HCT116 (cell line): ENCODE measurements around the gene NOC3L. TPM values are rescaled to one million over a fixed set of nuclear protein-coding genes. Genes with fewer than 3 reads are reported as not detected.

ENCODE experiments used
- ATAC-seq: fragments of 200-7000 bp; cut with Tn5 transposase; 2 replicates; pipeline ENCODE4 v1.9.1; 2020; ENCODE audit warnings: mild to moderate bottlenecking, moderate library complexity
- BruUV-seq: library from RNA; stranded (reverse); fragments of 400-500 nt; replicated peaks from 2 replicates; lab custom pipeline; 2021; lab: Mats Ljungman, UMichigan
- CTCF ChIA-PET: fragments of 300-600 bp; sonication (Branson Sonifier 250); formaldehyde crosslinking; loops from one replicate; lab custom pipeline; 2021; ENCODE audit warnings: antibody characterized with exemption; lab: Charles Lee
- POLR2A ChIA-PET: fragments of 300-600, 350-600 bp; sonication (Branson Sonifier 250); formaldehyde crosslinking; loops from one replicate; lab custom pipeline; 2021; ENCODE audit warnings: antibody characterized with exemption; lab: Charles Lee
- RAD21 ChIA-PET, 2 experiments: fragments of 300-600 bp; sonication (Branson Sonifier 250); formaldehyde crosslinking; loops; one replicate each; lab custom pipeline; 2023; ENCODE audit warnings: low total read pairs in 2 of 2; ENCODE audit not compliant: uncharacterized antibody in 2 of 2, unreplicated experiment in 2 of 2, low non-redundant PET in 1 of 2; lab: Charles Lee
- DNase-seq: peaks from one replicate; pipeline ENCODE4 v3.0.0-alpha.2; 2010; ENCODE audit warnings: low read depth, low spot score
- H2AFZ ChIP-seq: fragments of 200-600 bp; shearing (Covaris generic), sonication (generic); 2 replicates; pipeline ENCODE4 v1.6.1; 2017; ENCODE audit warnings: low read depth, mixed run types, mixed read lengths, antibody characterized with exemption, low read length; ENCODE audit not compliant: poor library complexity, severe bottlenecking
- H3K27ac ChIP-seq: 2 replicates; pipeline ENCODE4 v1.5.1; 2012; ENCODE audit warnings: low read depth, low read length
- H3K27me3 ChIP-seq: fragments of 200-600 bp; sonication (generic); 2 replicates; pipeline ENCODE4 v1.6.1; 2016; ENCODE audit warnings: mixed run types, low read length, mixed read lengths; ENCODE audit not compliant: insufficient read depth
- H3K36me3 ChIP-seq, 2 experiments: fragments of 200-500 bp in 1 of 2; fragments of 200-600 bp in 1 of 2; sonication (Bioruptor generic) in 1 of 2; sonication (generic) in 1 of 2; 2 replicates each; pipeline versions ENCODE4 v1.5.1 to v1.6.1; 2014 to 2016; ENCODE audit warnings: low read length in 2 of 2, inconsistent platforms in 1 of 2, mixed read lengths in 1 of 2, mixed run types in 1 of 2; ENCODE audit not compliant: insufficient read depth in 2 of 2, control insufficient read depth in 1 of 2
- H3K4me1 ChIP-seq, 2 experiments: fragments of 200-600 bp in 1 of 2; sonication (generic) in 1 of 2; 2 replicates each; pipeline versions ENCODE4 v1.5.1 to v1.6.1; 2012 to 2017; ENCODE audit warnings: low read length in 2 of 2, inconsistent platforms in 1 of 2, mild to moderate bottlenecking in 1 of 2, mixed read lengths in 1 of 2, mixed run types in 1 of 2, moderate library complexity in 1 of 2; ENCODE audit not compliant: insufficient read depth in 2 of 2, control insufficient read depth in 1 of 2
- H3K4me2 ChIP-seq: fragments of 200-600 bp; sonication (generic); 2 replicates; pipeline ENCODE4 v1.6.1; 2017; ENCODE audit warnings: mixed run types, low read length, mixed read lengths
- H3K4me3 ChIP-seq, 2 experiments: fragments of 200-600 bp in 1 of 2; sonication (generic) in 1 of 2; replicated peaks in 1 of 2; 2 replicates each; pipeline ENCODE4 v1.5.1; 2011 to 2016; ENCODE audit warnings: low read length in 2 of 2, control low read depth in 1 of 2, low read depth in 1 of 2, mild to moderate bottlenecking in 1 of 2, mixed read lengths in 1 of 2, mixed run types in 1 of 2
- H3K79me2 ChIP-seq: fragments of 200-600 bp; sonication (generic); 2 replicates; pipeline ENCODE4 v1.6.1; 2017; ENCODE audit warnings: mild to moderate bottlenecking, mixed run types, low read length, moderate library complexity, mixed read lengths; ENCODE audit not compliant: insufficient read depth
- H3K9ac ChIP-seq: fragments of 200-600 bp; sonication (generic); 2 replicates; pipeline ENCODE4 v1.6.1; 2016; ENCODE audit warnings: low read length, mixed read lengths
- H3K9me2 ChIP-seq: fragments of 200-600 bp; sonication (generic), shearing (Covaris generic); 2 replicates; pipeline ENCODE4 v1.6.1; 2017; ENCODE audit warnings: mixed run types, mild to moderate bottlenecking, moderate library complexity; ENCODE audit not compliant: insufficient read depth
- H3K9me3 ChIP-seq, 2 experiments: fragments of 200-500 bp in 1 of 2; fragments of 200-600 bp in 1 of 2; sonication (Bioruptor generic) in 1 of 2; sonication (generic) in 1 of 2; 2 replicates each; pipeline ENCODE4 v1.6.1; 2014 to 2017; ENCODE audit warnings: low read length in 2 of 2, mixed read lengths in 2 of 2, inconsistent platforms in 1 of 2, low read depth in 1 of 2, mild to moderate bottlenecking in 1 of 2, mixed run types in 1 of 2, moderate library complexity in 1 of 2; ENCODE audit not compliant: control insufficient read depth in 1 of 2, insufficient read depth in 1 of 2
- H4K20me1 ChIP-seq: fragments of 200-600 bp; sonication (generic), shearing (Covaris generic); 2 replicates; pipeline ENCODE4 v1.6.1; 2017; ENCODE audit warnings: mixed run types, mild to moderate bottlenecking, moderate library complexity; ENCODE audit not compliant: insufficient read depth
- ATF3 ChIP-seq: IDR thresholded peaks from 2 replicates; pipeline ENCODE4 v1.6.1; 2012
- CBX3 ChIP-seq: IDR thresholded peaks from 2 replicates; pipeline ENCODE4 v1.6.1; 2012; ENCODE audit warnings: low read depth
- CEBPB ChIP-seq: IDR thresholded peaks from 2 replicates; pipeline ENCODE4 v1.6.1; 2012; ENCODE audit warnings: low read depth
- CTCF ChIP-seq, 3 experiments: fragments of 200-600 bp in 1 of 3; sonication (generic) in 1 of 3; IDR thresholded peaks in 2 of 3; conservative IDR thresholded peaks in 1 of 3; 2 replicates each; pipeline ENCODE4 v1.5.1; 2012 to 2017; ENCODE audit warnings: low read depth in 2 of 3, low read length in 2 of 3, antibody characterized with exemption in 1 of 3, borderline replicate concordance in 1 of 3, control low read depth in 1 of 3, mild to moderate bottlenecking in 1 of 3, mixed read lengths in 1 of 3, mixed run types in 1 of 3, moderate library complexity in 1 of 3; ENCODE audit not compliant: insufficient read depth in 1 of 3
- EZH2 ChIP-seq: fragments of 200-600 bp; sonication (generic); IDR thresholded peaks from 2 replicates; pipeline ENCODE4 v1.6.1; 2017; ENCODE audit warnings: antibody characterized with exemption, mixed run types
- EZH2phosphoT487 ChIP-seq: fragments of 200-600 bp; IDR thresholded peaks from 2 replicates; pipeline ENCODE4 v1.6.1; 2018; ENCODE audit warnings: antibody characterized with exemption, borderline replicate concordance
- JUND ChIP-seq: IDR thresholded peaks from 2 replicates; pipeline ENCODE4 v1.6.1; 2012
- MAX ChIP-seq: IDR thresholded peaks from 2 replicates; pipeline ENCODE4 v1.6.1; 2012
- POLR2A ChIP-seq: IDR thresholded peaks from 2 replicates; pipeline ENCODE4 v1.7.0; 2011; ENCODE audit warnings: borderline replicate concordance; ENCODE audit not compliant: insufficient read depth, insufficient read length; ENCODE audit errors: extremely low read depth
- SIN3A ChIP-seq: IDR thresholded peaks from 2 replicates; pipeline ENCODE4 v1.6.1; 2012; ENCODE audit warnings: low read depth
- SP1 ChIP-seq: IDR thresholded peaks from 2 replicates; pipeline ENCODE4 v1.6.1; 2012; ENCODE audit warnings: low read depth
- YY1 ChIP-seq: IDR thresholded peaks from 2 replicates; pipeline ENCODE4 v1.6.1; 2011; ENCODE audit warnings: low read length, low read depth, moderate library complexity, mild to moderate bottlenecking; ENCODE audit not compliant: insufficient replicate concordance; ENCODE audit errors: extremely low read depth
- ZBTB33 ChIP-seq: IDR thresholded peaks from 2 replicates; pipeline ENCODE4 v1.6.1; 2011; ENCODE audit warnings: mild to moderate bottlenecking, low read length, moderate library complexity; ENCODE audit not compliant: insufficient replicate concordance; ENCODE audit errors: extremely low read depth
- ZFX ChIP-seq: fragments of 450-650 bp; IDR thresholded peaks from 2 replicates; pipeline ENCODE4 v1.6.1; 2017
- intact Hi-C: fragments of 100-400 bp; cut with micrococcal nuclease; formaldehyde crosslinking; loops from 2 replicates; pipeline ENCODE4 v1.10.0; 2022
- total RNA-seq: library from RNA; stranded (reverse); gene quantifications from one replicate; pipeline ENCODE4 v1.2.1, GENCODE V29; 2021; ENCODE audit not compliant: unreplicated experiment

The NOC3L gene
- total RNA-seq, 1 experiment from 2014 or later, result 45.5 TPM

- ChIA-PET POLR2A (no interaction called here), RAD21 (no interaction called here)
- no peaks in the 10 kb centered on the region for H3K36me3 ChIP-seq
- no peak for DNase-seq
- TF ChIP-seq YY1 (no peak), CEBPB (no peak), SP1 (no peak), MAX (no peak), CTCF (IDR thresholded peaks at IDR 0.05 in 2 of 3, conservative IDR thresholded peaks at IDR 0.05 in 1 of 3; ENCODE audit: borderline replicate concordance in 1 of 3, insufficient read depth in 1 of 3, low read depth in 2 of 3, low read length in 2 of 3) (no peak), CBX3 (no peak), SIN3A (no peak), EZH2 (no peak), ZBTB33 (no peak), POLR2A (no peak), ZFX (no peak), EZH2phosphoT487 (no peak), ATF3 (no peak), JUND (no peak)
- TF ChIP-seq, all 23 proteins: peak for 0
- Histone ChIP-seq H4K20me1 (no peaks in the 10 kb centered on the region), H3K9me3 (no peaks in the 10 kb centered on the region), H3K4me3 (no peak overlapping the region), H3K9me2 (no peaks in the 10 kb centered on the region), H3K9ac (no peak overlapping the region), H2AFZ (no peak overlapping the region), H3K79me2 (no peaks in the 10 kb centered on the region), H3K27me3 (no peaks in the 10 kb centered on the region), H3K4me1 (no peaks in the 10 kb centered on the region), H3K4me2 (no peak overlapping the region), H3K27ac (no peak overlapping the region)
- CTCF ChIA-PET, result no interaction called here
- no TSS peak for BruUV-seq
- intact Hi-C loops, result no loop called here
- ATAC-seq, result no peak
Measured at GRCh38 chr10:94287336-94287735, 75.4 kb downstream of the NOC3L start.
